GM12878 (cell line): ENCODE measurements around the gene DDX51. TPM values are rescaled to one million over a fixed set of nuclear protein-coding genes. Genes with fewer than 3 reads are reported as not detected.

Experiments used
- ATAC-seq: fragments of 200-7000 bp; cut with Tn5 transposase; 3 replicates; pipeline ENCODE4 v1.9.1; 2020; ENCODE audit warnings: mild to moderate bottlenecking, moderate library complexity
- BruUV-seq: library from RNA; stranded (reverse); fragments of 400-500 nt; replicated peaks from 2 replicates; lab custom pipeline; 2021; lab: Mats Ljungman, UMichigan
- CTCF ChIA-PET: fragments of 300-600 bp; sonication (Branson Sonifier 250); formaldehyde crosslinking; extraction: SDS; loops from one replicate; lab custom pipeline; 2021; ENCODE audit warnings: inconsistent platforms; lab: Yijun Ruan, JAX
- POLR2A ChIA-PET: fragments of 350-600 bp; formaldehyde crosslinking; extraction: SDS; loops from one replicate; lab custom pipeline; 2021; ENCODE audit warnings: inconsistent platforms; lab: Charles Lee
- RAD21 ChIA-PET: fragments of 300-600 bp; sonication (Branson Sonifier 250); formaldehyde crosslinking; loops from one replicate; lab custom pipeline; 2023; ENCODE audit warnings: antibody characterized with exemption; ENCODE audit not compliant: unreplicated experiment; lab: Charles Lee
- SMC1A ChIA-PET: fragments of 300-600 bp; sonication (Branson Sonifier 250); formaldehyde crosslinking; loops from one replicate; lab custom pipeline; 2023; ENCODE audit not compliant: unreplicated experiment, uncharacterized antibody; lab: Charles Lee
- DNase-seq: peaks from one replicate; pipeline ENCODE4 v3.0.0-alpha.2; 2011; ENCODE audit warnings: low read depth, low spot score
- FAIRE-seq: peaks from 3 replicates; lab custom pipeline; 2011; peaks lifted over from hg19 to GRCh38; lab: Jason Lieb, UNC
- H2AFZ ChIP-seq: 2 replicates; pipeline ENCODE4 v1.6.0; 2011; ENCODE audit warnings: low read depth, low read length, control low read depth; ENCODE audit not compliant: control insufficient read depth
- H3K27ac ChIP-seq: 2 replicates; pipeline ENCODE4 v1.5.1; 2011; ENCODE audit warnings: control low read depth; ENCODE audit not compliant: control insufficient read depth, insufficient read depth
- H3K27me3 ChIP-seq, 2 experiments: replicated peaks in 1 of 2; 2 replicates each; pipeline versions ENCODE4 v1.6.0 to v1.6.1; 2011; ENCODE audit warnings: low read length in 1 of 2; ENCODE audit not compliant: control insufficient read depth in 2 of 2, insufficient read depth in 2 of 2
- H3K36me3 ChIP-seq, 2 experiments: 2 replicates each; pipeline ENCODE4 v1.5.1; 2011; ENCODE audit warnings: low read length in 1 of 2; ENCODE audit not compliant: control insufficient read depth in 2 of 2, insufficient read depth in 2 of 2
- H3K4me1 ChIP-seq: 2 replicates; pipeline ENCODE4 v1.6.1; 2011; ENCODE audit warnings: mild to moderate bottlenecking, low read length, moderate library complexity, mixed read lengths; ENCODE audit not compliant: control insufficient read depth, insufficient read depth
- H3K4me2 ChIP-seq: 2 replicates; pipeline ENCODE4 v1.6.0; 2011; ENCODE audit warnings: control low read depth; ENCODE audit not compliant: control insufficient read depth, insufficient read depth
- H3K4me3 ChIP-seq: fragments of 200-600 bp; sonication (generic); 2 replicates; pipeline ENCODE4 v1.5.1; 2016
- H3K79me2 ChIP-seq: 2 replicates; pipeline ENCODE4 v1.6.0; 2011; ENCODE audit warnings: low read length; ENCODE audit not compliant: control insufficient read depth, insufficient read depth
- H3K9ac ChIP-seq: 2 replicates; pipeline ENCODE4 v1.8.0; 2011; ENCODE audit warnings: low read length, control low read depth, mixed read lengths; ENCODE audit not compliant: control insufficient read depth, insufficient read depth
- H3K9me3 ChIP-seq: replicated peaks from 3 replicates; pipeline ENCODE4 v1.5.1; 2011; ENCODE audit warnings: mild to moderate bottlenecking, low read length; ENCODE audit not compliant: control insufficient read depth, insufficient read depth
- H4K20me1 ChIP-seq: 2 replicates; pipeline ENCODE4 v1.6.0; 2011; ENCODE audit not compliant: control insufficient read depth, insufficient read depth
- BRCA1 ChIP-seq: IDR thresholded peaks from 2 replicates; pipeline ENCODE4 v1.6.1; 2011; ENCODE audit warnings: low read depth, low read length, improper control_type of control experiment
- KLF5 ChIP-seq: fragments of 450-650 bp; IDR thresholded peaks from 2 replicates; pipeline ENCODE4 v1.6.1; 2014; ENCODE audit warnings: mild to moderate bottlenecking; ENCODE audit not compliant: partially characterized antibody
- MTA3 ChIP-seq: IDR thresholded peaks from 2 replicates; pipeline ENCODE4 v1.6.1; 2012; ENCODE audit warnings: low read length, inconsistent platforms, borderline replicate concordance
- MXI1 ChIP-seq: fragments of 150-350 bp; IDR thresholded peaks from 2 replicates; pipeline ENCODE4 v1.6.1; 2011; ENCODE audit warnings: low read depth, mild to moderate bottlenecking, inconsistent platforms, low read length, improper control_type of control experiment
- MYB ChIP-seq: fragments of 150-350 bp; IDR thresholded peaks from 2 replicates; pipeline ENCODE4 v1.6.1; 2014; ENCODE audit warnings: mild to moderate bottlenecking, low read depth, low read length, borderline replicate concordance
- RAD51 ChIP-seq: fragments of 450-650 bp; IDR thresholded peaks from 2 replicates; pipeline ENCODE4 v1.6.1; 2016; ENCODE audit warnings: moderate library complexity, mild to moderate bottlenecking, inconsistent platforms
- RCOR1 ChIP-seq: conservative IDR thresholded peaks from 2 replicates; pipeline ENCODE4 v1.6.1; 2012; ENCODE audit warnings: low read depth, low read length, improper control_type of control experiment
- STAT3 ChIP-seq: IDR thresholded peaks from 2 replicates; pipeline ENCODE4 v1.6.1; 2011; ENCODE audit warnings: low read depth, low read length, improper control_type of control experiment
- YY1 ChIP-seq: IDR thresholded peaks from 2 replicates; pipeline ENCODE4 v1.6.1; 2011; ENCODE audit warnings: low read depth, mild to moderate bottlenecking, low read length
- ZBED1 ChIP-seq: IDR thresholded peaks from 2 replicates; pipeline ENCODE4 v1.6.1; 2016; ENCODE audit warnings: borderline replicate concordance
- WGBS: methylation state at CpG from one replicate; pipeline ENCODE4 v1.1.6; 2016; ENCODE audit warnings: low lambda C conversion rate; ENCODE audit not compliant: insufficient replicate concordance, insufficient coverage; ENCODE audit errors: missing lambda C conversion rate; 5-methylcytosine and 5-hydroxymethylcytosine counted together
- in situ Hi-C: fragments of 300-500 bp; cut with MboI; formaldehyde crosslinking; loops from 9 replicates; pipeline ENCODE4 v1.14.3; 2018; ENCODE audit warnings: mixed read lengths
- intact Hi-C: fragments of 100-400 bp; cut with micrococcal nuclease; formaldehyde crosslinking; loops from one replicate; pipeline ENCODE4 v1.14.2; 2022; ENCODE audit not compliant: unreplicated experiment
- polyA plus RNA-seq, 11 experiments: library from polyadenylated mRNA; depleted of rRNA in 4 of 11; unstranded in 6 of 11; stranded (reverse) in 5 of 11; fragments of >200 nt; fragmentation: Nextera tagmentation in 4 of 11; fragmentation: Illumina TruSeq in 1 of 11; extraction: Ambion mirVana in 4 of 11; extraction: Trizol in 1 of 11; gene quantifications; 1 replicate in 1 of 11; 2 replicates in 10 of 11; pipeline versions ENCODE4 v1.2.1 to v1.2.3, GENCODE V29; 2011 to 2016; ENCODE audit warnings: inconsistent platforms in 2 of 11, missing spikeins in 2 of 11, low read depth in 1 of 11
- total RNA-seq, 4 experiments: library from RNA; depleted of rRNA in 3 of 4; stranded (reverse); fragments of >200 nt in 3 of 4; fragmentation: Illumina TruSeq in 1 of 4; extraction: Trizol in 1 of 4; gene quantifications; 2 replicates each; pipeline versions ENCODE4 v1.2.1 to v1.2.3, GENCODE V29; 2013 to 2021
- TF ChIP-seq, protein P1 (sequence below), 3 experiments: IDR thresholded peaks in 2 of 3; conservative IDR thresholded peaks in 1 of 3; 2 replicates each; pipeline ENCODE4 v1.5.1; 2011; ENCODE audit warnings: low read depth in 3 of 3, low read length in 3 of 3, mild to moderate bottlenecking in 3 of 3, control low read depth in 2 of 3, moderate library complexity in 2 of 3, inconsistent platforms in 1 of 3, mixed read lengths in 1 of 3; ENCODE audit not compliant: control insufficient read depth in 2 of 3, insufficient read depth in 1 of 3; ENCODE audit errors: extremely low read depth in 1 of 3
- TF ChIP-seq, protein P2 (sequence below): fragments of 150-350 bp; IDR thresholded peaks from 2 replicates; pipeline ENCODE4 v1.6.1; 2016; ENCODE audit warnings: low read depth, low read length
- TF ChIP-seq, protein P3 (sequence below): fragments of 450-650 bp; formaldehyde crosslinking; IDR thresholded peaks from 2 replicates; pipeline ENCODE4 v1.4.0; 2020; ENCODE audit warnings: mild to moderate bottlenecking, moderate library complexity

Gene DDX51
- total and polyA plus RNA-seq, 10 of the 15 experiments (the other 5 are each of a cell fraction or from before 2014, with no cell fraction given): 0.97 to 29.1 (median 9.8) TPM

DNA sequence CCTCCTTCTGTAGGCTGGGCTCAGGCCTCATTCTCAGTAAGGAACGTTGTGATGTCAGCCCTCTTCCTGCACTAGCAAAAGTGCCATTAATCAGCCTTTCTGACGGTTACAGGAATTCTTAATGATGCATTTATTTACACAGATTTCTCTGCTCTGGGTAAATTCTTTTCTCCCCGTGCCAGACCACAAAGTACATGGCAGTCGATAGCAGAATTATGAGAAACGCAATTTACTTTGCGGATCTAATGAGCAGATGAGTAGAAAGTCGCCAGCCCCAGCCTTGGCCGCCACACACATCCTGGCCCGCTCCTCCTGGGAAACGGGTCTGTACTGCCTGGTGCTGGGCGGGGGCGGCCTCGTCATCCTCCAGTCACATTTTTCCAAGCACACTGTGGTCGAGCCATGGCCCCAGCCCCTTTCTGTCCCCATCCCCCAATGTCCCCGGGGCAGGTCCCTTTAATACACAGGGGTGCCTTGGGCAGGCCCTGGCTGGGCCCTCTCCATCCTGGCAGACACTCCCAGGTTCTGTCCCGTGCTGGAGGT is 26.0 kb upstream of the DDX51 start (continued):
- TF ChIP-seq, protein P1, sequence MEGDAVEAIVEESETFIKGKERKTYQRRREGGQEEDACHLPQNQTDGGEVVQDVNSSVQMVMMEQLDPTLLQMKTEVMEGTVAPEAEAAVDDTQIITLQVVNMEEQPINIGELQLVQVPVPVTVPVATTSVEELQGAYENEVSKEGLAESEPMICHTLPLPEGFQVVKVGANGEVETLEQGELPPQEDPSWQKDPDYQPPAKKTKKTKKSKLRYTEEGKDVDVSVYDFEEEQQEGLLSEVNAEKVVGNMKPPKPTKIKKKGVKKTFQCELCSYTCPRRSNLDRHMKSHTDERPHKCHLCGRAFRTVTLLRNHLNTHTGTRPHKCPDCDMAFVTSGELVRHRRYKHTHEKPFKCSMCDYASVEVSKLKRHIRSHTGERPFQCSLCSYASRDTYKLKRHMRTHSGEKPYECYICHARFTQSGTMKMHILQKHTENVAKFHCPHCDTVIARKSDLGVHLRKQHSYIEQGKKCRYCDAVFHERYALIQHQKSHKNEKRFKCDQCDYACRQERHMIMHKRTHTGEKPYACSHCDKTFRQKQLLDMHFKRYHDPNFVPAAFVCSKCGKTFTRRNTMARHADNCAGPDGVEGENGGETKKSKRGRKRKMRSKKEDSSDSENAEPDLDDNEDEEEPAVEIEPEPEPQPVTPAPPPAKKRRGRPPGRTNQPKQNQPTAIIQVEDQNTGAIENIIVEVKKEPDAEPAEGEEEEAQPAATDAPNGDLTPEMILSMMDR (IDR thresholded peaks at IDR 0.05 in 2 of 3, conservative IDR thresholded peaks at IDR 0.05 in 1 of 3; ENCODE audit: control insufficient read depth in 2 of 3, extremely low read depth in 1 of 3, insufficient read depth in 1 of 3, low read depth in 3 of 3, low read length in 3 of 3): no peak
- no peak for TF ChIP-seq RCOR1
- no peak for TF ChIP-seq MTA3
- TF ChIP-seq BRCA1: no peak
- TF ChIP-seq KLF5: no peak
- TF ChIP-seq, protein P2, sequence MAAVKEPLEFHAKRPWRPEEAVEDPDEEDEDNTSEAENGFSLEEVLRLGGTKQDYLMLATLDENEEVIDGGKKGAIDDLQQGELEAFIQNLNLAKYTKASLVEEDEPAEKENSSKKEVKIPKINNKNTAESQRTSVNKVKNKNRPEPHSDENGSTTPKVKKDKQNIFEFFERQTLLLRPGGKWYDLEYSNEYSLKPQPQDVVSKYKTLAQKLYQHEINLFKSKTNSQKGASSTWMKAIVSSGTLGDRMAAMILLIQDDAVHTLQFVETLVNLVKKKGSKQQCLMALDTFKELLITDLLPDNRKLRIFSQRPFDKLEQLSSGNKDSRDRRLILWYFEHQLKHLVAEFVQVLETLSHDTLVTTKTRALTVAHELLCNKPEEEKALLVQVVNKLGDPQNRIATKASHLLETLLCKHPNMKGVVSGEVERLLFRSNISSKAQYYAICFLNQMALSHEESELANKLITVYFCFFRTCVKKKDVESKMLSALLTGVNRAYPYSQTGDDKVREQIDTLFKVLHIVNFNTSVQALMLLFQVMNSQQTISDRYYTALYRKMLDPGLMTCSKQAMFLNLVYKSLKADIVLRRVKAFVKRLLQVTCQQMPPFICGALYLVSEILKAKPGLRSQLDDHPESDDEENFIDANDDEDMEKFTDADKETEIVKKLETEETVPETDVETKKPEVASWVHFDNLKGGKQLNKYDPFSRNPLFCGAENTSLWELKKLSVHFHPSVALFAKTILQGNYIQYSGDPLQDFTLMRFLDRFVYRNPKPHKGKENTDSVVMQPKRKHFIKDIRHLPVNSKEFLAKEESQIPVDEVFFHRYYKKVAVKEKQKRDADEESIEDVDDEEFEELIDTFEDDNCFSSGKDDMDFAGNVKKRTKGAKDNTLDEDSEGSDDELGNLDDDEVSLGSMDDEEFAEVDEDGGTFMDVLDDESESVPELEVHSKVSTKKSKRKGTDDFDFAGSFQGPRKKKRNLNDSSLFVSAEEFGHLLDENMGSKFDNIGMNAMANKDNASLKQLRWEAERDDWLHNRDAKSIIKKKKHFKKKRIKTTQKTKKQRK: no peak

DNA sequence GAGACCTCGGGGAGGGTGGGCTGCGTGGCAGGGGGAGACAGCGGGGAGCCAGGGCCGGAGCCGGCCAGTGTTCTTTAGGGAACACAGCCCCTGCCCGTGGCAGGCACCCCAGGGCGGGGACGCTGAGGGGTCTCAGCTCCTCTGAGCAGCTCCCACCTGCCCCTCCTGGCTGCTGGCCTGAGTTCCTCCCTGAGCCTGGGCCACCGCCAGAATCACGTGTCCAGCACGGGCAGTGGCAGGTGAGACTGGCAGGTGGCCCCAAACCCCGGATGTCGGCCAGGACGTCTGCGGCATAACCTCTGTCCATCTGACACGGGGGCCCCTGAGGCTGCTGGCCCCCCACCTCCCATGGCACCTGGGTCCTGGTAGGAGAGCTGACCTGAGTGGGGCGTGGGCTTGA is 25.3 kb upstream of the DDX51 start:
- Histone ChIP-seq H3K27me3 (no peaks in the 10 kb centered on the region), H3K27ac (no peak overlapping the region), H3K4me1 (peaks cover 1% of the 10 kb centered on the region; the same call in 1 of the 2 replicates), H3K4me3 (no peak overlapping the region), H4K20me1 (no peaks in the 10 kb centered on the region), H3K36me3 (no peaks in the 10 kb centered on the region), H3K4me2 (no peak overlapping the region), H2AFZ (no peak overlapping the region), H3K9me3 (no peaks in the 10 kb centered on the region), H3K79me2 (no peaks in the 10 kb centered on the region), H3K9ac (no peak overlapping the region)
- RAD21 ChIA-PET: no interaction called here
- WGBS: 76% methylated on average over 9 of the region's 17 CpGs
- TF ChIP-seq, protein P3, sequence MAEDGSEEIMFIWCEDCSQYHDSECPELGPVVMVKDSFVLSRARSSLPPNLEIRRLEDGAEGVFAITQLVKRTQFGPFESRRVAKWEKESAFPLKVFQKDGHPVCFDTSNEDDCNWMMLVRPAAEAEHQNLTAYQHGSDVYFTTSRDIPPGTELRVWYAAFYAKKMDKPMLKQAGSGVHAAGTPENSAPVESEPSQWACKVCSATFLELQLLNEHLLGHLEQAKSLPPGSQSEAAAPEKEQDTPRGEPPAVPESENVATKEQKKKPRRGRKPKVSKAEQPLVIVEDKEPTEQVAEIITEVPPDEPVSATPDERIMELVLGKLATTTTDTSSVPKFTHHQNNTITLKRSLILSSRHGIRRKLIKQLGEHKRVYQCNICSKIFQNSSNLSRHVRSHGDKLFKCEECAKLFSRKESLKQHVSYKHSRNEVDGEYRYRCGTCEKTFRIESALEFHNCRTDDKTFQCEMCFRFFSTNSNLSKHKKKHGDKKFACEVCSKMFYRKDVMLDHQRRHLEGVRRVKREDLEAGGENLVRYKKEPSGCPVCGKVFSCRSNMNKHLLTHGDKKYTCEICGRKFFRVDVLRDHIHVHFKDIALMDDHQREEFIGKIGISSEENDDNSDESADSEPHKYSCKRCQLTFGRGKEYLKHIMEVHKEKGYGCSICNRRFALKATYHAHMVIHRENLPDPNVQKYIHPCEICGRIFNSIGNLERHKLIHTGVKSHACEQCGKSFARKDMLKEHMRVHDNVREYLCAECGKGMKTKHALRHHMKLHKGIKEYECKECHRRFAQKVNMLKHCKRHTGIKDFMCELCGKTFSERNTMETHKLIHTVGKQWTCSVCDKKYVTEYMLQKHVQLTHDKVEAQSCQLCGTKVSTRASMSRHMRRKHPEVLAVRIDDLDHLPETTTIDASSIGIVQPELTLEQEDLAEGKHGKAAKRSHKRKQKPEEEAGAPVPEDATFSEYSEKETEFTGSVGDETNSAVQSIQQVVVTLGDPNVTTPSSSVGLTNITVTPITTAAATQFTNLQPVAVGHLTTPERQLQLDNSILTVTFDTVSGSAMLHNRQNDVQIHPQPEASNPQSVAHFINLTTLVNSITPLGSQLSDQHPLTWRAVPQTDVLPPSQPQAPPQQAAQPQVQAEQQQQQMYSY (CRISPR knock-in tag): no peak
- TF ChIP-seq ZBED1 (no peak), KLF5 (no peak), MXI1 (no peak), MYB (no peak), STAT3 (no peak), RAD51 (no peak), YY1 (no peak)
- no peak for DNase-seq
- intact Hi-C loops (no loop called here), in situ Hi-C loops (no loop called here)
- no peak for ATAC-seq
- SMC1A ChIA-PET: no interaction called here
- CTCF ChIA-PET: no interaction called here
- no TSS peak for BruUV-seq
- POLR2A ChIA-PET: no interaction called here
- FAIRE-seq: no peak
